HG02840 (cell line): Measurements from ENCODE around the gene TRIM26.

Experiments
- ATAC-seq: cut with Tn5 transposase; IDR thresholded peaks from one replicate; pipeline ENCODE4 v1.9.1; 2021; ENCODE audit warnings: mild to moderate bottlenecking, moderate library complexity, moderate number of reproducible peaks; ENCODE audit not compliant: unreplicated experiment, low FRiP score

The TRIM26 gene

DNA sequence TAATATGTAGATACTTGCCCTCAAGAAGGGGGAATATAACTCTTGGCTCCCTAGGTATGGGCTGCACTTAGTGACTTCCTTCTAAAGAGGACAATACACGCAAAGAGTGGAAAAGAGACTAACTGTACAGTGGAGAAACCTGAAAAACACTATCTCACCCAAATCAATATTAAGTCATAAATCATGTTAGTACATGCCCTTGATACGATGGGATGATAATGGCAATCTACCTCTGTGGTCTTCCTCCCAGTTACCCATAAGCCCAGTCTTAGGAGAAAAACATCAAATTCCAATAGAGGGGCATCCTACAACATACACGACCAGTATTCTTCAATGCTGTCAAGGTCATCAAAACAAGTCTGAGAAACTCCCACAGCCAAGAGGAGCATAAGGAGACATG is 1.3 kb downstream of the TRIM26 start:
- no peak for ATAC-seq

DNA sequence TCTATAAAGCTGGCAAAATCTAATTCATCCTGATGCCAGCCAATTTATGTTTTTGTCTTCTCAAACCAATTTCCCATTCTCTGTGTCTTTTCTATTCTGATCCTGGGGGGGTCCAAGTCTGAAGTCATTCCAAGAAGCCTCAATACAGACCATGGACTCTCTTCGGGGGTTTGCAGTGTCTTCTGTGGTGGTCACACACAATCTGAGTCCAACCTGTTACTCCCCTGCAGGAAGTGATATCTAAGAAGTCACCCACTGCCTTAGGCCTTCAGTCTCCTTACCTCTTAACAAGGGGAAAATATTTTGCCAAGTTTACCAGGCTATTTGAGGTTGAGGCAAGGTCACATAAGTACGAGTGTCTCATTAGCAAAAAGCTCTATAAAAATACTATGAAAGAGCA is 1.9 kb downstream of the TRIM26 start:
- no peak for ATAC-seq

DNA sequence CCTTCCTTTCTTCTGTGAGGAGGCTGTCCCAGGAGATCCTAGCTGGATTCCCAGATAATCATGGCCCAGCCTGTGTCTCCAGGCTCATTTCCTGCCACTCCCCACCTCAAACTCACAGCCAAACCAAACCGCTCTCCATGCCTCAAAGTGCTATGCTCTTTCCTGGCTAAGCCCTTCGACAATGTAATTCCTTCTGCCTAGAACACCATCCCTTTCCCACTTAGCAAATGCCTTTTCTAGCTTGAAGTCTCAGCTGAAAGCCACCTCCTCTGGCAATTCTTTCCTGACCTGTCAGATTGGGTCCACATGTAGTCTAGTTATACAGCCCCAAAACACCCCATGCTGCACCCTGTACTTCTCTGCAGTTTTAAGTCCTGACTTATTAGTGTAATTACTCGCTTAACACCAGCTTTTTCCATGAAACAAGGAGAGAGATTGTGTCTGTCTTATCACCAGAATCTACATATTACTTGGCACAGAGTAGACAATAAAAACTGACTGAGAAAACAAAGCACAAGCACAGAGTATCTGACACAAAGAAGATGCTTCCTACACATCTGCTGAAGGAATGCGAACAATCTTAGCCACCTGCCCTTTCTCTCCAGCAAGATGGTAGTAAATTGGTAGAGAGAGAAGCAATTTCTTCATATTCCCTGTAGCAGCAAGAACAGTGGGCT is 5.4 kb downstream of the TRIM26 start:
- no peak for ATAC-seq

DNA sequence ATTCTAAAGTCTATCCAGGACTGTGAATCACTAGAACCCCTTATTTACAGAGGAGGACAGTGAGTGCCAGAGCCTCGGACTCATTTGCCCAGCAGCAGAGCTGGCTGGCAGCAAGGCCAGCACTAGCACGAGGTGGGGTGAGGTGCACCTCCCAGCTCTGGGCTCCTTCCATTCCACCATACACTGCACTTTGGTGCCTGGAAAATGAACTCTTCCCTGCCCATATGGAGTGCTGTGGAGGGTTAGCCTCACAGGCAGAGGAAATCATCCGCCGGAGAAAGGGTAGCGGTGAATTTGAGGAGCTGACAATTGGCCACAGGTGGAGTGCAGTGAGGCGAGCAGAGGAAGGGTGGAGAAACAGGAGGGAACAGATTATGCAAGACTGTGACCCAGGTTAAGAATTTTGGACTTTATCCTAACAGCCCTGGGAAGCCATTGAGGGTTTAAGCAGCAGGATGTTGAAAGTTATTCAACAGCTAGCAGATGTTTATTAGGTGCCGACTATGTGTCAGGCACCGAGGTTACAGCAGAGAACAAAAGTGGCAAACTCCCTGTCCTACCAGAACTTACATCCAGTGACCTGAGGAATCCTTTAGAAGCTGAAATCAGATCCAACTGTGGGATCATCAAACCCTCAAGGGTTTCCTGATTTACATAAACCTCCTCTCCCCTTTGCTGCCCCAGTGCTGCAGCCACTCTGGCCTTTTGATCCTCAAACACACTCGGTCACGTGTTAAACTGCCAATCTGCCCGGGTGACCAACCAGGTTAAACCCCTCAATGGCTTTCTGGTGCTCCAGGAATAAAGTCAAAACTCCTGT is 6.2 kb downstream of the TRIM26 start:
- ATAC-seq, result no peak

DNA sequence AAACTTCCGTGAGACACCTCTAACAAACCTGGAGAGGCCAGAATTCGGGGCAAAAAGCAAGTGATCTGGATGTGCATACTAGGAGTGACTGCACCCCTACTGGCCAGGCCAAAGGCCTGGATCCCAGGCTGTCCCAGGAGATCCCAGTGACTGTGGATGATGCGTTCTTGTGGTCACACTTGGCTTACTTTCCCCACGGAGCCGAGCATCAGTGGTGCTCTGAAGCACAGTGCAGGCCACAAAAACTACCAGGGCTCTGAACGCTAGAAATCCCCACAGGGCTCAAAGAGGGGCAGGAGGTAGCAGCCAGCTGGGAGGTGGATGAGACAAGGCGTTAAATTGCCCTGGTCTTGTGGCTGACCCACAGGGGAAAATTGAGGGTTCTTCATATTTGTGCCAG is 7.1 kb downstream of the TRIM26 start:
- ATAC-seq, result no peak

DNA sequence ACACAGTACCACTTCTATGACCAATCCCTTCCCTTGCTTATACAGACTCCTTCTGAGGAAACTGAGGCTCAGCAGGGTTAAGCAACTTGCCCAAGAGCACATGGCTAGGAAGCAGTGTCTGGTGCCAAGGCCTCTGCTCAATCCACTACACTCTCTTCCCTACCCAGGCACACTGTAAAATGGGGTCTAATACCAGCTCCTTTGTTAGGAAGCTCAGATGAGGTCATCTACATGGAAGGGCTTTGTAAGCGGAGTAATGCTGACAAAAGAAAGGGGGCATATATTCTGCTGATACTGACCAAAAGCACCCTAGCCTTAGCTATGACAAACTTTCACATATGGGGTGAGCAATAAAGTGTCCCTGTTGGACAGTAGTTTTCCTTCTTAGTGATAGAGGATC is 9.1 kb downstream of the TRIM26 start:
- no peak for ATAC-seq

DNA sequence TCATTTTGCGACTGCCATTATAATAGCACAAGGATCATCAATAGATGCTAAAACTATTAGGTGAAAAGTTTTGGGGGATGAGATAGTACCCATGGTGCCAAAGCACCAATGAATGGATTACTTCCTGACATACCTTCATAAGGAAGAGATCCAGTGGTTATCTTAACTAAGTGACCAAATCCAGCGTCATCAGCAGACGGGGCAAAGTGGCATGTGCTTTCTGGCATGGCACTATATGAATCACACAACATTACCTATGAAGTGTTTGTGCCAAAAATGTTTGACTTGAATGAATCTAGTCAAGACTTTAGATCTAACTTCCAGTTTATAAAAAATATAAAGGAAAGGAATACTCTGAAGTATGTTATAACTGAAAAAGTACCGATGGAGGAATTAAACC is 10.8 kb downstream of the TRIM26 start:
- no peak for ATAC-seq

DNA sequence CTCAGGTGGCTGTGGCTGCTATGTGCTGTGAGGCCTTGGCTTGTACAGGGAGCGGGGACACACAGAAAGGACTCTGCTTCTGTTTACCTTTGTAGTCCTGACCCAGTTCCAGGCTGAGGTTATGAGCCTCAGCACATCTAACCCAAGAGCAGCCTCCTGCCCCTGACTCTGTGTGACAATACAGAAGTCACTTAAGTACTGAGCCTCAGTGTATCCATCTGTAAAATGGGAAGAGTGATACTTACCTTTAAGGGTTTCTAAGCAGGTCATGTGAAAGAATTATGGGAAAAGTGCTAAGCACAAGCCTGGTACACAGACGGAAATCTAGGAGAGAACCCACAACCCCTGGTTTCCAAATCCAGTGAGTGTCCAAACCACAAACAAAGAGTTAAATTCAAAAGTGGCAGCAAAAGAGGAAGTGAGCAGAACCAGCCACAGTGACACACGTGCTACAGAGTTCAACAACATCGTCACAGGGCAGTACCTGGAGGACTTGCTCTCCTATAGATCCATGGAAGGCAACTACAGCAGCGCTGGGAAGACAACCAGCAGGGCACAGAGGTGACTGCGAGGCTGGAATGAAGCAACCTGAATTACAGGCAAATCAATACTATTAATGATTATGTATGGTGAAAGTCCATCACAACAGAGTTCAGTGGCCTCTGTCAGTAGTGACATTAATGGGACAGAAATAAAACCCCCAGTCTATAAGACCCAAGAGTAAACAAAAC is 12.5 kb downstream of the TRIM26 start:
- no peak for ATAC-seq

DNA sequence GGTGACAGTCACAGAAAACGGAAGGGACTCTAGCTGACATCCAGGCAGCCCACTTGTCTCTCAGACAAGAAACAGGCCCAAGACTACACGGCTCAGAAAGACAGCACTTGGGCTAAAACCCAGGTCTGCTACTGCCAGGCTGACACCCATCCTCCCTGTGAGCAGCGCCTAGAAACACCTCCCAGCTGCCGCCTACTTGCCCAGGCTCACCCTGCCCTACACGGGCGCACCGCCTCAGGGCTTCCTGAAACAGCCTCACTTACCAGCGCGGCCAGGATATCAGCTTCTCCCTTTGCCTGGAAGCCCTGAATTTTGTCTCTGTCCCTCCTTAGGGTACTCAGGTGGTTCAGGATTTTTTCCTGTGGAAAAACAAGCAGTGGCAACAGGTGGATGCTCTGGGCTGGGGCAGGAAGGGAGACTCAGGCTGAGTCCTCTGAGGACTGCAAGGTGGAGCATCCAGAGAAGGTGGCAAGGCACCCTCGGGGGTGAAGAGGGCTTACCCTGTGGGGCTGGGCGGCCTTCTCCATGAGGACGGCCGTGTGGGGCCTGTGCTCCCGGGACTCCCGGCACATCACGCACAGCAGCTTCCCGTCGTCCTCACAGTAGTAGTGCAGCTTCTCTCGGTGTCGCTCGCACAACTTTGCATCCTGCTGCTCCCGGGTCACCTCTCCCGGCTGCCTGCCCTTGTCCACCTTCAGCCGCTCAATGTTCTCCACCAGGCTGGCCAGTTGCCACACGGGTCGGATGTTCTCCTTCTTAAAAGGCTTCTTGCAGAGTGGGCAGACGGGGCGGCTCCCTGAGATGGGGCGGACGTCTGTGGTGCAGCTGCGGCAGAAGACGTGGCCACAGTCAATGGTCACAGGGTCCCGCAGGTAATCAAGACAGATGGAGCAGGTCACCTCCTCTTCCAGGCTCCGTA is 14.8 kb downstream of the TRIM26 start:
- ATAC-seq, result no peak

DNA sequence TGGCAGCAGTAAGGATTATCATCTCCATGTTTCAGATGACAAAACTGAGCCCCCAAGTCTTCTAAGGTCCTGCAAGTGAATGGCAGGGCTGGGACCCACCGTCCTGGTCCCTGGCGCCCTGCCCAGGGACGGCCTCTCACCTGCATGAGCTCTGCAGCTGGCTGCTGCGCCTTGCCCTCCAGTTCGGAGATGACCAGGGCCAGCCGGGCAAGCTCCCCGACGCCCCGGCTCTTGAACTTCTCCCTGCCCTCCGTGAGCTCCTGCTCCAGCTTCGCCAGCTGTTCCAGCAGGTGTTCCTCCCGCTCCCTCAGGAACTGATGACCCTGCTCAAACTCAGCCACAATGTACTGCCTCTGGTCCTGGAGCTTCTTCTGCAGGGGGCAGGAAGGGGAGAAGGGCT is 16.8 kb downstream of the TRIM26 start:
- no peak for ATAC-seq

DNA sequence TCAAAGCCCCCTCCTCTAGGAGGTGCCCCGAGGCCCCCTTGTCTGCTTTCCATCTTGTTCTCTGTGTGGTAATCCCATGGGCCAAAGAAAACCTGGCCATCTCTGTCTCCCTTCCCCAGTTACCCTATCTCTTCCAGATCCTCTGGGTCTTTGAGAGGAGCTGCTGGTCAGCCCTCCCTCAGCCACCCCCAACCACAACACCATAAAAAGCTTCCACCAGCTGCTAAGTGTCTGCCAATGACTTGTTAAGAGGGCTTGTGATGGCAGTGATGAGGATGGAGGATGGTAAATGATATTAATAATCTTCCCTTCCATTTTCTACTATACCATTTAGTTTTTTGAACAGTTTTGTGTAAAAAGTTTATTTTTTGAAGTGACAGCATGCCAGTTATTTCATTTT is 17.3 kb downstream of the TRIM26 start:
- no peak for ATAC-seq

DNA sequence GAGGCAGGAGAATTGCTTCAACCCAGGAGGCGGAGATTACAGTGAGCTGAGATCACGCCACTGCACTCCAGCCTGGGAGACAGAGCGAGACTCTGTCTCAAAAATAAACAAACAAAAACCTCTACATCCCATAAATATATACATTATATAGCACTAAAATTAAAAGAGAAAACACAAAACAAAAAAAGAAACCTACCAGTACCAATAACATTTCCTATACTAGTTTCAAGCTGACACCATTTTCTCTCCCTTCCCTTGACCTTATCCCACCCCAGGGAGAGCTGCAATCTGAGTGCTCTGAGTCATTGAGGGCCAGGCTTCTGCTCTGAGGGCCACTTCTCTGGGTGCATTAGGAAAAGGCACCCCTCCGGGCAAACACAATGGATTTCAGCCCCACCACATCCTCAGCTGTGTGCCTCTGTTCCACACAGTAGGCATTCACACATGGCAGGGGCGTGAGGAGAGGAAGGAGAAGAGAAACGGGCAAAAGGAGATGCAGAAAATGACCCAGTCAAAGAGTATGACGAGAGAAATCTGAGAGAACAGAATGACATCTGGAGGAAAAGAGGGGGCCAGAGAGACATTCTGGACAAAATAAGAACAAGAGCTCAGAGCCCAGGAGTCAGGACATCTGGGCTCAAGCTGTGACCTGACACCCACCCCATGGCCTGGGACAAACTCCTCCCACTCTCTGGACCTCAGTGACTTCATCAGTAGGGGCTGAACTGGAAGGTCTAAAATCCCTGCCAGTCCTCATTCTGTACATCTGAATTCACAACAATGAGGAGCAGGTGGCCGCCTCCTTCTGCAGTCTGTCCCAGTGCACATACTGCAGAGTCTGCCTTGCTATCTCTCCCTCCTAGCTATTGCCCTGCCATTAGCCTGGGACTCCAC is 18.2 kb downstream of the TRIM26 start:
- ATAC-seq, result no peak

DNA sequence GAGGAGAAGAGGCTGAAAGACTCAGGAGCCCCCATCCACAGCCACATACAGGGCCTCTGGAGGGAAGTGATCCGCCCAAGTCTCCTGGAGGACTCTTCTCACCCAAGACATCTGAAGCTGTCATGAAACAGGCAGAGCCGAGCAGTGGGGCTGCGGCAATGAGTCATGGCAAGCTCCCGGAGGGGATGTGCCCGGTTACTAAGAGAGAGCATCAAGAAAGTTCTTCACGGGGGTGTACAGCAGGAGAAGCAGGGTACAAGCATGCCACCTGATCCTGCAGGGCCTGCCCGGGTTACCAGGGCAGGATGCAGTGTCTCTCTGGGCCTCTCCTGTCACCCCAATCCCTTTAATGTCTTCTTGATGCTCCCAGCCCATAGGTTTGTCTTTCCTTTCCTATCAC is 21.1 kb downstream of the TRIM26 start:
- ATAC-seq, result no peak

DNA sequence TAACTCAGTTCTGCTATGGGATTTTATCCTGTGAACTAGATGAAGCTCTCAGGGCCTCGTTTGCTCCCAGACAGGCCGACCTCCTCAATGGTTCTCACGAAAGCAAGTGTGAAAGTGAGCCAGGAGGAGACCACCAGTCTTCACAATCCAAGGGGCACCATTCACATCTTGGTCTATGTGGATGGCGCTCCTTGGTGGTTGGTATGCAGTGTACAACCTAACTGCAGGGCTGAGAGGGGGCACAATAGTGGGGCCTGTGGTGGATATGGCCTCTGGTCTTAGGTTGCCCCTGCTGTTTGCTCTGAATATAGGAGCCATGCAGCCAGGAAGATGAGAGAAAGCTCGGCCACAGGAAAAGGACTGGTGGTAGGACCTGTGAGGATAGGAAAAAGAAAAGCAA is 24.7 kb downstream of the TRIM26 start:
- no peak for ATAC-seq

DNA sequence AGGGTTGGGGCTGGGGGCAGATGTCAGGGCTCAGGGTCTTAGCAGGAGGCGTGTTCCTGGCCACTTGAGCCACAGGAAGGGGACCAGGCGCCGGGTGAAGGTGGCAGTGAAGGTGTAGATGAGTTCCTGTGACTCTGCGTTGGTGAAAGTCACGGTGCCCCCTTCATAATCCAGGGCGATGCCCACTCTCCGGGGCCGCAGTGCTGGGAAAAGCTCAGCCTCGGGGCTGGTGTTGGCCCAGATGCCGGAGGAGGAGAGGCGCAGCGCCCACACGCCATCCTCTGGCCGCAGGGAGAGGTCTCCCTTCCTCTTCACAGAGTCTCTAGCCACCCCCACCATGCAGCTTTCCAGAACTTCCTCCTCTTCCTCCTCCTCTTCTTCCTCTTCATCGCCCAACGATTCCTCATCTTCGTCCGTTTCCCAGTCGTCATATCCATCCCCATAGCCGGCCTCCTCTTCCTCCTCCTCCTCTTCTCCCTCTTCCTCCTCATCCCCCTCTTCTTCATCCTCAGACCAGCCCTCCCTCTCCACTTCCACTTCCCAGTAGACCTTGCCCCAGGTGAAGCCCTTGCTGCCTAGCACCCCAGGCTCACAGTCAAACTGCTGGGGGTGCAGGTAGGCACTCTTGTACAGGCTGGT is 27.2 kb downstream of the TRIM26 start:
- no peak for ATAC-seq

DNA sequence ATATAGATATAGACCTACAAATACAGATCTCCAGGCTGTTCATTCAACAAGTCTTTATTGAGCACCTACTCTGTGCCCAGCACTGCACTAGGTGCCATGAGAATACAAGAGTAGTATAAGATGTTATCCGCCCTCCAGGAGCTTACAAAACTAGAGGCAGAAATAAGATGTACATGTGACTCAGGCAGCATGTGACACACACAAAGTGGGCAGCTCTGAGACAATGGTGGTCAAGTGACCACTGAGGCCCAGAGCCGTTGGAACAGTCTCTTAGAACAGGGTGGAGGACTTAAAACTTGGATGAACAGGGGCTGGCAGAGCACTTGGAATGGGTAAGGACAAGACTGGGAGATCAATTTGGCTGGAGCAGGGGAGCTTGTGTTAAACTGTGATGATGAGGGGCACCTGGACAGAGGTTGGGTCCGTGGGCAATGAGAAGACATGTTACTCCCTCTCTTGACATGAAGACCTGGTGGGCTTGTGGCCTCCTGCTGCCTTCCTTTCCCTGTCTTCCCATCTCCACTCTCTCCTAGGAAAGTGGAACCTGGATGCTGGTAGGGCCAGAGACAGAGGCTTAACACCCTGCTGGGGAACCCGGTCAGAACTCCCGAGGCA is 28.7 kb downstream of the TRIM26 start:
- no peak for ATAC-seq

DNA sequence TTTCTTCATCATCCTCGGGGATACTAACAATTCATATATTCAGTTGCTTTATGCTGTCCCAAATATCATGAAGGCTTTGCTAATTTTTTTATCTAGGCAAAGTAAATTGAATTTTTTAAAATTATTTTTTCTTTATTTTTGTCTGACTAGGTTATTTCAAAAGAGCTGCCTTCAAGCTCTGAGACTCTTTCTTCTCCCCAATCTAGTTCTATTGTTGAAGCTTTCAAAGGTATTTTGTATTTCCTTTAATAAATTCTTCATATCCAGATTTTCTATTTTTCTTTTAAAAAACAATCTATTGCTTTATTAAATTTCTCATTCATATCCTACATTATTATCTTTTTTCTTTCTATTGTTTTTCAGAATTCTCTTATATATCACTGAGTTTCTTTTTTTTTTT is 33.1 kb downstream of the TRIM26 start:
- no peak for ATAC-seq

DNA sequence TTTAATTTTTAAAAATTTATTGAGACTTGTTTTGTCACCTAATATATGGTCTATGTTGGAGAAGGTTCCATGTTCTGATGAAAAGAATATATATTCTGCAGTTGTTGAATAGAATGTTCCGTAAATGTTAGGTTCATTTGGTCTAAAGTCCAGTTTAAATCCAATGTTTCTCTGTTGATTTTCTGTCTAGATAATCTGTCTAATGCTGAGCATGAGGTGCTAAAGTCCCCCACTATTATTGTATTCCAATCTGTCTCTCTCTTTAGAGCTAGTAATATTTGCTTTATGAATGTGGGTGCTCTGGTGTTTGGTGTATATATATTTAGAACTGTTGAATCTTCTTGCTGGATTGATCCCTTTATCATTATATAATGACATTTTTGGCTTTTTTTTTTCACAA is 34.4 kb downstream of the TRIM26 start:
- no peak for ATAC-seq

DNA sequence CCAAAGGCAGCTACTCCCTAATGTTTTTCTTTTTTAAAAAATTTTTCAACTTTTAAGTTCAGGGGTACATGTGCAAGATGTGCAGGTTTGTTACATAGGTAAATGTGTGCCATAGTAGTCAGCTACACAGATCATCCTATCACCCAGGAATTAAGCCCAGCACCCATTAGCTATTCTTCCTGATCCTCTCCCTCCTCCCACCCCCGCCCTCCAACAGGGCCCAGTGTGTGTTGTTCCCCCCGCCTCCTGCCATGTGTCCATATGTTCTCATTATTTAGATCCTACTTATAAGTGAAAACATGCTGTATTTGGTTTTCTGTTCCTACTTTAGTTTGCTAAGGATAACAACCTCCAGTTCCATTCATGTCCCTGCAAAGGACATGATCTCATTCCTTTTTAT is 37.4 kb downstream of the TRIM26 start:
- ATAC-seq, result no peak
